Measurements from ENCODE around the gene HDAC8. TPM values are rescaled to one million over a fixed set of nuclear protein-coding genes. Genes with fewer than 3 reads are reported as not detected.

The HDAC8 gene
- total RNA-seq, 2 donors from 2014 or later: 33.3 to 33.9 TPM

DNA sequence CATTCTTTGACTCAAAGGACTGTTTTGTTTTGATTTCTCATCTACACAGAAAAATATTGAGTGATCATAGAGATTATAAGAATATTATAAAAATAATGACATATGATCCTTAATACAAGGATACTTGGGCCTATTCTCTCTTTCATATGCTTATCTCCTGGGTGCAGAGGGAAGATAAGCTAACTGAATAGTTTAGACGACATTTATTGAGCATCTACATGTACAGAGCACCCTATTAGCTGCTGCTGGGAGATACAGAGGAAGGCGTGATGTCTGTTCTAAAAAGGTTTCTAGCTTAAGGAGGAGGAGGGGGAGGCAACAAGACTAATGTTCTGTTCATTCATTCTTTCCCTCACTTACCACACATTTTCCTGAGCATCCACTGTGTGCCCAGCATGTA, 106.8 kb downstream of the HDAC8 start:
- H3K4me1 ChIP-seq (ENCODE audit: control insufficient read depth, insufficient read depth, low read length): no peaks in the 10 kb centered on the region
- Mint-ChIP-seq H3K4me3 (no peak overlapping the region), H3K4me1 (no peaks in the 10 kb centered on the region), H3K27me3 (ENCODE audit: insufficient read depth) (no peaks in the 10 kb centered on the region), H3K9me3 (peaks cover 48% of the 10 kb centered on the region), H3K27ac (no peak overlapping the region), H3K36me3 (ENCODE audit: low read depth) (peaks cover 11% of the 10 kb centered on the region)
- DNase-seq: no peak
- TF ChIP-seq, protein P1, sequence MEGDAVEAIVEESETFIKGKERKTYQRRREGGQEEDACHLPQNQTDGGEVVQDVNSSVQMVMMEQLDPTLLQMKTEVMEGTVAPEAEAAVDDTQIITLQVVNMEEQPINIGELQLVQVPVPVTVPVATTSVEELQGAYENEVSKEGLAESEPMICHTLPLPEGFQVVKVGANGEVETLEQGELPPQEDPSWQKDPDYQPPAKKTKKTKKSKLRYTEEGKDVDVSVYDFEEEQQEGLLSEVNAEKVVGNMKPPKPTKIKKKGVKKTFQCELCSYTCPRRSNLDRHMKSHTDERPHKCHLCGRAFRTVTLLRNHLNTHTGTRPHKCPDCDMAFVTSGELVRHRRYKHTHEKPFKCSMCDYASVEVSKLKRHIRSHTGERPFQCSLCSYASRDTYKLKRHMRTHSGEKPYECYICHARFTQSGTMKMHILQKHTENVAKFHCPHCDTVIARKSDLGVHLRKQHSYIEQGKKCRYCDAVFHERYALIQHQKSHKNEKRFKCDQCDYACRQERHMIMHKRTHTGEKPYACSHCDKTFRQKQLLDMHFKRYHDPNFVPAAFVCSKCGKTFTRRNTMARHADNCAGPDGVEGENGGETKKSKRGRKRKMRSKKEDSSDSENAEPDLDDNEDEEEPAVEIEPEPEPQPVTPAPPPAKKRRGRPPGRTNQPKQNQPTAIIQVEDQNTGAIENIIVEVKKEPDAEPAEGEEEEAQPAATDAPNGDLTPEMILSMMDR (conservative IDR thresholded peaks at IDR 0.05): no peak
- no peak overlapping the region for H3K4me3 ChIP-seq (ENCODE audit: low read length)
- no peaks in the 10 kb centered on the region for H3K27me3 ChIP-seq (ENCODE audit: control insufficient read depth, insufficient read depth, low read length, poor library complexity, severe bottlenecking)
- 83% methylated on average over 1 of the region's 2 CpGs; no CpG with 5 or more reads in 1 of the 2 experiments for WGBS, 2 experiments (ENCODE audit: insufficient coverage in 1 of 2, insufficient read length in 1 of 2)
- no peak overlapping the region for H3K27ac ChIP-seq (ENCODE audit: low read depth, low read length)
- no peak overlapping the region for H3K9ac ChIP-seq (ENCODE audit: extremely low read depth, low read length, poor library complexity, severe bottlenecking)
- no peaks in the 10 kb centered on the region for H3K36me3 ChIP-seq (ENCODE audit: control insufficient read depth, insufficient read depth, low read length)
- no peaks in the 10 kb centered on the region for H3K9me3 ChIP-seq (ENCODE audit: control insufficient read depth, low read length)

DNA sequence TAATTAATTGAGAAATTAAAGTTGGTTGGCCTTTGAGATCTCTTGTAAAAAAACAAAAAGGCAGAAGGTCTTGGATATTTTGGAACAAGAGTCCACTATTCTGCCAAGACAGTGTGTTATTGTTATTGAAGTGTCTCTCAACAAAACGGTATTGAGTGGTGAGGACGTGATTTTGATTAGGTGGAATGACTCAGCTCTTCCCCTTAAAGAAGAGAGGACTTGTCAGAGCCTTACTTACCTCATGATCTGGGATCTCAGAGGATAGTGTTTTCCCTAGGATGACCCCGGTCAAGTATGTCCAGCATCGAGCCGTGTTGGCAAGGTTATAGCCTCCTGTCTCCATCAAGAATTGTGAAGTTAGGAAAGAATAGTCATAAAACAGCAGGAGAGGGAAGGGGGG, 110.9 kb downstream of the HDAC8 start:
- H3K4me1 Mint-ChIP-seq: no peaks in the 10 kb centered on the region
- peaks cover 36% of the 10 kb centered on the region for H3K9me3 Mint-ChIP-seq

DNA sequence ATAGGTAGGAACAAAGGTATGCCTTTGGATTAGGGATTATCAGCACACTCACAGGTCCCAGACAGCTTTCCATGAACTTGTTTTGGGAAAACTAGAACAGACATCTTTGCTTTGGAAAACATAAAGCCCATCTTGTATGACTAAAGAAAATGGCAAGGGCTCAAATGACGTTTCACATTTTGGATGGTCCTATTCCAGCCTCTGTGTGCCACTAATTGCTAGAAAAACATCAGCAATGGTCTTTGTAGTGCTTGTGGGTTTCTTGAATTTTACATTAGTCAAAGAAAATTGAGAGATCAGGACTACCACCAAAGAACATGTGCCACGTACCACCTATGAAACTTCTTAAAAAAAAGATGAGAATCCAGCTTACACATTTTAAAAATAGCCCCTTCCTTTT, 111.4 kb downstream of the HDAC8 start:
- Mint-ChIP-seq H3K4me1 (no peaks in the 10 kb centered on the region), H3K4me3 (no peak overlapping the region)
- WGBS, 2 experiments (ENCODE audit: insufficient coverage in 1 of 2, insufficient read length in 1 of 2): 80 to 83% methylated on average over 1 of the region's 2 CpGs

More for the DNA sequence above, 110.9 kb downstream of the HDAC8 start:
- Mint-ChIP-seq H3K27ac (no peak overlapping the region), H3K27me3 (ENCODE audit: insufficient read depth) (no peaks in the 10 kb centered on the region), H3K4me3 (no peak overlapping the region), H3K36me3 (ENCODE audit: low read depth) (peaks cover 7% of the 10 kb centered on the region)
- Histone ChIP-seq H3K36me3 (ENCODE audit: control insufficient read depth, insufficient read depth, low read length) (no peaks in the 10 kb centered on the region), H3K4me1 (ENCODE audit: control insufficient read depth, insufficient read depth, low read length) (no peaks in the 10 kb centered on the region), H3K9ac (ENCODE audit: extremely low read depth, low read length, poor library complexity, severe bottlenecking) (no peak overlapping the region), H3K27ac (ENCODE audit: low read depth, low read length) (no peak overlapping the region), H3K4me3 (ENCODE audit: low read length) (no peak overlapping the region), H3K9me3 (ENCODE audit: control insufficient read depth, low read length) (no peaks in the 10 kb centered on the region), H3K27me3 (ENCODE audit: control insufficient read depth, insufficient read depth, low read length, poor library complexity, severe bottlenecking) (no peaks in the 10 kb centered on the region)
- TF ChIP-seq, protein P1 (conservative IDR thresholded peaks at IDR 0.05): no peak
- WGBS, 2 experiments (ENCODE audit: insufficient coverage in 1 of 2, insufficient read length in 1 of 2): 89 to 100% methylated on average over 2 to 5 of the region's 5 CpGs
- no peak for DNase-seq

More for the DNA sequence above, 111.4 kb downstream of the HDAC8 start:
- Histone ChIP-seq H3K36me3 (ENCODE audit: control insufficient read depth, insufficient read depth, low read length) (no peaks in the 10 kb centered on the region), H3K27ac (ENCODE audit: low read depth, low read length) (no peak overlapping the region), H3K9ac (ENCODE audit: extremely low read depth, low read length, poor library complexity, severe bottlenecking) (no peak overlapping the region), H3K9me3 (ENCODE audit: control insufficient read depth, low read length) (no peaks in the 10 kb centered on the region), H3K27me3 (ENCODE audit: control insufficient read depth, insufficient read depth, low read length, poor library complexity, severe bottlenecking) (no peaks in the 10 kb centered on the region), H3K4me3 (ENCODE audit: low read length) (no peak overlapping the region), H3K4me1 (ENCODE audit: control insufficient read depth, insufficient read depth, low read length) (no peaks in the 10 kb centered on the region)
- Mint-ChIP-seq H3K9me3 (peaks cover 37% of the 10 kb centered on the region), H3K36me3 (ENCODE audit: low read depth) (peaks cover 10% of the 10 kb centered on the region), H3K27ac (no peak overlapping the region), H3K27me3 (ENCODE audit: insufficient read depth) (no peaks in the 10 kb centered on the region)
- TF ChIP-seq, protein P1 (conservative IDR thresholded peaks at IDR 0.05): no peak
- no peak for DNase-seq
